ENCODE data around the gene SMARCAL1. TPM values are rescaled to one million over a fixed set of nuclear protein-coding genes. Genes with fewer than 3 reads are reported as not detected.

The SMARCAL1 gene
- total RNA-seq, 1 donor from 2014 or later = 35.2 TPM

- Histone ChIP-seq H3K4me1 (ENCODE audit: insufficient read depth, low read length) (peaks cover 1% of the 10 kb centered on the region), H3K9ac (ENCODE audit: low read length) (no peak overlapping the region), H3K36me3 (ENCODE audit: insufficient read depth, low read length) (peaks cover 27% of the 10 kb centered on the region), H2AFZ (ENCODE audit: low read depth, low read length) (no peak overlapping the region), H4K20me1 (ENCODE audit: insufficient read depth, low read length) (no peaks in the 10 kb centered on the region), H3K4me2 (ENCODE audit: low read length) (no peak overlapping the region), H3K4me3 (ENCODE audit: insufficient read depth, low read depth, low read length) (no peak overlapping the region), H3K27me3 (ENCODE audit: insufficient read depth, low read length) (no peaks in the 10 kb centered on the region), H3K9me3 (ENCODE audit: insufficient read depth, low read depth, low read length) (peaks cover 7% of the 10 kb centered on the region), H3K79me2 (ENCODE audit: insufficient read depth, low read length) (no peaks in the 10 kb centered on the region), H3K27ac (ENCODE audit: low read depth, low read length) (no peak overlapping the region)
- Mint-ChIP-seq H3K9me3 (ENCODE audit: unreplicated experiment) (peaks cover 2% of the 10 kb centered on the region), H3K27ac (ENCODE audit: unreplicated experiment) (no peak overlapping the region), H3K36me3 (ENCODE audit: low read depth, unreplicated experiment) (peaks cover 47% of the 10 kb centered on the region), H3K27me3 (ENCODE audit: low read depth, unreplicated experiment) (no peaks in the 10 kb centered on the region), H3K4me1 (ENCODE audit: low read depth, unreplicated experiment) (peaks cover 5% of the 10 kb centered on the region), H3K4me3 (ENCODE audit: unreplicated experiment) (no peak overlapping the region)
- FAIRE-seq (no peak), DNase-seq (ENCODE audit: low read depth) (no peak)
- TF ChIP-seq CTCF (IDR thresholded peaks at IDR 0.05; ENCODE audit: insufficient read depth, low read depth, low read length) (no peak), EZH2 (IDR thresholded peaks at IDR 0.05; ENCODE audit: insufficient read depth, low read length) (no peak)
Measured at GRCh38 chr2:216420367-216421101, 8.2 kb downstream of the SMARCAL1 start.

DNA sequence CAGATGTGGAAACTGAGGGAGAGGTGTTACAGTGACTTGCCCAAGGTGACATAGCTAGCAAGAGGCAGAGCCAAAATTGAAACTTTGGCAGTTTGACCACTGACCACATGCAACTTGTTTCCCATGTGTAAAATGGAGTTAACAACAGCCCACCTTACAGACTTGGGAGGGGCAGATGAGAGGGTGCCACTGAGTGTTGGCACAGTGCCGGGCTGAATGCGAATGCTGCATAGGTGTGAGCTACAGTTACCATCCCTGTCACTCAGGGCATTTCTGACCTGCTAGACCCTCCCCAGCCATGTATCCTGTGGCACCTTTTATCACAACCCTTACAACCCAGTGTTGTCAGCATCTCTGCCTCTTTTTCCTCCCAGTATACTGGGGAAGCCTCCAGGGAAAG lies 10.8 kb downstream of the SMARCAL1 start:
- H2AFZ ChIP-seq (ENCODE audit: low read depth, low read length) = no peak overlapping the region

More for the DNA sequence above, 10.8 kb downstream of the SMARCAL1 start:
- Histone ChIP-seq H3K36me3 (ENCODE audit: insufficient read depth, low read length) (peaks cover 20% of the 10 kb centered on the region), H3K27me3 (ENCODE audit: insufficient read depth, low read length) (no peaks in the 10 kb centered on the region), H3K79me2 (ENCODE audit: insufficient read depth, low read length) (no peaks in the 10 kb centered on the region), H3K9ac (ENCODE audit: low read length) (no peak overlapping the region), H4K20me1 (ENCODE audit: insufficient read depth, low read length) (no peaks in the 10 kb centered on the region), H3K4me1 (ENCODE audit: insufficient read depth, low read length) (peaks cover 16% of the 10 kb centered on the region), H3K27ac (ENCODE audit: low read depth, low read length) (no peak overlapping the region), H3K4me3 (ENCODE audit: insufficient read depth, low read depth, low read length) (no peak overlapping the region), H3K9me3 (ENCODE audit: insufficient read depth, low read depth, low read length) (peaks cover 9% of the 10 kb centered on the region), H3K4me2 (ENCODE audit: low read length) (no peak overlapping the region)
- H3K27me3 Mint-ChIP-seq (ENCODE audit: low read depth, unreplicated experiment) = no peaks in the 10 kb centered on the region
- no peak overlapping the region for H3K4me3 Mint-ChIP-seq (ENCODE audit: unreplicated experiment)
- no peak for DNase-seq (ENCODE audit: low read depth)
- TF ChIP-seq EZH2 (IDR thresholded peaks at IDR 0.05; ENCODE audit: insufficient read depth, low read length) (no peak), CTCF (IDR thresholded peaks at IDR 0.05; ENCODE audit: insufficient read depth, low read depth, low read length) (no peak)
- no peak overlapping the region for H3K27ac Mint-ChIP-seq (ENCODE audit: unreplicated experiment)
- H3K4me1 Mint-ChIP-seq (ENCODE audit: low read depth, unreplicated experiment) = peaks cover 18% of the 10 kb centered on the region
- no peak for FAIRE-seq
- H3K9me3 Mint-ChIP-seq (ENCODE audit: unreplicated experiment) = peaks cover 2% of the 10 kb centered on the region
- H3K36me3 Mint-ChIP-seq (ENCODE audit: low read depth, unreplicated experiment) = peaks cover 37% of the 10 kb centered on the region

Measured in astrocyte (in vitro differentiated cells and primary cell).